Measurements from ENCODE around the gene BTBD19. TPM values are rescaled to one million over a fixed set of nuclear protein-coding genes. Genes with fewer than 3 reads are reported as not detected.

Gene BTBD19
- total and polyA plus RNA-seq, 2 donors (not counting 1 experiment from before 2014, with no cell fraction given): 5.0 to 8.7 TPM

GRCh38 chr1:44831516-44831915 lies 23.2 kb downstream of the BTBD19 start:
- no peak overlapping the region for H3K9ac ChIP-seq (ENCODE audit: insufficient read depth, low read length)
- H3K9me3 ChIP-seq (ENCODE audit: control insufficient read depth, insufficient read depth, low read depth, low read length): no peaks in the 10 kb centered on the region
- no peak for TF ChIP-seq EZH2 (IDR thresholded peaks at IDR 0.05; ENCODE audit: low read length, missing control alignments)
- TF ChIP-seq CTCF (conservative IDR thresholded peaks at IDR 0.05 in 1 of 2, IDR thresholded peaks at IDR 0.05 in 1 of 2; ENCODE audit: low read depth in 1 of 2, low read length in 2 of 2): no peak
- H3K27ac ChIP-seq (ENCODE audit: insufficient read depth, low read length): no peak overlapping the region
- DNase-seq (ENCODE audit: low read depth in 2 of 2): no peak
- H3K4me1 ChIP-seq (ENCODE audit: control insufficient read depth, extremely low read depth, insufficient read depth, low read length): no peaks in the 10 kb centered on the region
- no peak overlapping the region for H3K4me2 ChIP-seq (ENCODE audit: extremely low read depth, insufficient read depth, low read length)
- H3K36me3 ChIP-seq (ENCODE audit: control insufficient read depth, insufficient read depth, low read length): no peaks in the 10 kb centered on the region
- no peaks in the 10 kb centered on the region for H3K79me2 ChIP-seq (ENCODE audit: control insufficient read depth, insufficient read depth, low read length)
- H3K27me3 ChIP-seq (ENCODE audit: control insufficient read depth, insufficient read depth, low read length): no peaks in the 10 kb centered on the region
- H2AFZ ChIP-seq (ENCODE audit: low read length): no peak overlapping the region
- H4K20me1 ChIP-seq (ENCODE audit: control insufficient read depth, extremely low read depth, insufficient read depth, low read length): no peaks in the 10 kb centered on the region
- H3K4me3 ChIP-seq (replicated peaks in 1 of 4; ENCODE audit: control extremely low read depth in 1 of 4, insufficient read depth in 1 of 4, low read depth in 3 of 4, low read length in 4 of 4): no peak overlapping the region

- TF ChIP-seq CTCF (conservative IDR thresholded peaks at IDR 0.05 in 1 of 2, IDR thresholded peaks at IDR 0.05 in 1 of 2; ENCODE audit: low read depth in 1 of 2, low read length in 2 of 2): no peak
- no peak for TF ChIP-seq EZH2 (IDR thresholded peaks at IDR 0.05; ENCODE audit: low read length, missing control alignments)
- no peak overlapping the region for H3K9ac ChIP-seq (ENCODE audit: insufficient read depth, low read length)
- DNase-seq (ENCODE audit: low read depth in 2 of 2): no peak
Measured at GRCh38 chr1:44832056-44832705, 23.9 kb downstream of the BTBD19 start.

DNA sequence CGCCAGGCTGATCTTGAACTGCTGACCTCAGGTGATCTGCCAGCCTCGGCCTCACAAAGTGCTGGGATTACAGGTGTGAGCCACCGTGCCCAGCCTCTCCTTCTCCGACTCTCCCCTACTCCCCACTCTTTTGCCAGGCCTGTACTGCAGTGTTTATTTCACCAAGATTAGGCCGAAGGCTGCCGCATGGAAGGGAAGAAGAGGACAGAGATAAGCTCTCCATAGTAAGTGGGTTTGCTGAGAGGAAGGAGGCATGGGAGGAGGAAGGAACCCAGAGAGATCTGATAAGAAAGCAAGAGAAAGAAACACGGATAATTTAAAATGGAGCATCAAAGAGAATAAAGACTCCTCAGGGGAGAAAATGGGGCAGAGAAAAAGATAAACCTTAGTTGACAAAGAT lies 26.0 kb downstream of the BTBD19 start:
- no peak for TF ChIP-seq CTCF (conservative IDR thresholded peaks at IDR 0.05 in 1 of 2, IDR thresholded peaks at IDR 0.05 in 1 of 2; ENCODE audit: low read depth in 1 of 2, low read length in 2 of 2)
- no peak for TF ChIP-seq EZH2 (IDR thresholded peaks at IDR 0.05; ENCODE audit: low read length, missing control alignments)
- no peak for DNase-seq (ENCODE audit: low read depth in 2 of 2)
- Histone ChIP-seq H3K9ac (ENCODE audit: insufficient read depth, low read length) (no peak overlapping the region), H3K79me2 (ENCODE audit: control insufficient read depth, insufficient read depth, low read length) (no peaks in the 10 kb centered on the region), H3K27ac (ENCODE audit: insufficient read depth, low read length) (no peak overlapping the region), H3K4me2 (ENCODE audit: extremely low read depth, insufficient read depth, low read length) (no peak overlapping the region), H2AFZ (ENCODE audit: low read length) (no peak overlapping the region), H3K36me3 (ENCODE audit: control insufficient read depth, insufficient read depth, low read length) (no peaks in the 10 kb centered on the region), H3K4me1 (ENCODE audit: control insufficient read depth, extremely low read depth, insufficient read depth, low read length) (no peaks in the 10 kb centered on the region), H3K27me3 (ENCODE audit: control insufficient read depth, insufficient read depth, low read length) (no peaks in the 10 kb centered on the region), H3K9me3 (ENCODE audit: control insufficient read depth, insufficient read depth, low read depth, low read length) (no peaks in the 10 kb centered on the region), H4K20me1 (ENCODE audit: control insufficient read depth, extremely low read depth, insufficient read depth, low read length) (no peaks in the 10 kb centered on the region), H3K4me3 (replicated peaks in 1 of 4; ENCODE audit: control extremely low read depth in 1 of 4, insufficient read depth in 1 of 4, low read depth in 3 of 4, low read length in 4 of 4) (no peak overlapping the region)

More at GRCh38 chr1:44832056-44832705, 23.9 kb downstream of the BTBD19 start:
- H3K79me2 ChIP-seq (ENCODE audit: control insufficient read depth, insufficient read depth, low read length): no peaks in the 10 kb centered on the region
- H2AFZ ChIP-seq (ENCODE audit: low read length): no peak overlapping the region
- H3K4me2 ChIP-seq (ENCODE audit: extremely low read depth, insufficient read depth, low read length): no peak overlapping the region
- H3K27ac ChIP-seq (ENCODE audit: insufficient read depth, low read length): no peak overlapping the region
- no peaks in the 10 kb centered on the region for H3K36me3 ChIP-seq (ENCODE audit: control insufficient read depth, insufficient read depth, low read length)
- H3K27me3 ChIP-seq (ENCODE audit: control insufficient read depth, insufficient read depth, low read length): no peaks in the 10 kb centered on the region
- H4K20me1 ChIP-seq (ENCODE audit: control insufficient read depth, extremely low read depth, insufficient read depth, low read length): no peaks in the 10 kb centered on the region
- no peak overlapping the region for H3K4me3 ChIP-seq (replicated peaks in 1 of 4; ENCODE audit: control extremely low read depth in 1 of 4, insufficient read depth in 1 of 4, low read depth in 3 of 4, low read length in 4 of 4)
- no peaks in the 10 kb centered on the region for H3K9me3 ChIP-seq (ENCODE audit: control insufficient read depth, insufficient read depth, low read depth, low read length)
- no peaks in the 10 kb centered on the region for H3K4me1 ChIP-seq (ENCODE audit: control insufficient read depth, extremely low read depth, insufficient read depth, low read length)

Measured in fibroblast of lung (primary cell).